ENCODE results near the gene C1QTNF7.

C1QTNF7 gene

GRCh38 chr4:15495621-15496020 lies 67.8 kb downstream of the C1QTNF7 start:
- TF ChIP-seq CTCF (IDR thresholded peaks at IDR 0.05; ENCODE audit: insufficient read depth, low read length, poor library complexity, severe bottlenecking), result no peak
- no peaks in the 10 kb centered on the region for H3K36me3 ChIP-seq (ENCODE audit: control insufficient read depth, insufficient read depth, low read length)
- no peaks in the 10 kb centered on the region; the same call in 1 of the 2 replicates for H3K27me3 ChIP-seq (replicated peaks; ENCODE audit: control insufficient read depth, insufficient read depth, low read length)
- no peak for DNase-seq (ENCODE audit: extremely low read depth, insufficient read length)
- no peak overlapping the region for H3K4me3 ChIP-seq (replicated peaks; ENCODE audit: low read depth, low read length)
